Chondrocyte (in vitro differentiated cells): ENCODE results near the gene SENP8. TPM values are rescaled to one million over a fixed set of nuclear protein-coding genes. Genes with fewer than 3 reads are reported as not detected.
"Not testable (repeated sequence)": the region's sequence is repeated elsewhere in the genome, so short reads cannot be mapped to it uniquely, and the experiment has no call there.

Experiments
- DNase-seq: peaks from one replicate; pipeline ENCODE4 v3.0.0; 2021; ENCODE audit warnings: mixed read lengths, low spot score
- H3K27ac Mint-ChIP-seq: one replicate; pipeline ENCODE4 v1.8.0; 2021; ENCODE audit warnings: mild to moderate bottlenecking, moderate library complexity, mixed read lengths; ENCODE audit not compliant: unreplicated experiment
- H3K27me3 Mint-ChIP-seq: 2 replicates; pipeline ENCODE4 v1.8.0; 2021; ENCODE audit warnings: low read depth, mixed read lengths
- H3K36me3 Mint-ChIP-seq: 2 replicates; pipeline ENCODE4 v1.8.0; 2021; ENCODE audit warnings: low read depth, mixed read lengths
- H3K4me1 Mint-ChIP-seq: 2 replicates; pipeline ENCODE4 v1.8.0; 2021; ENCODE audit warnings: low read depth, mild to moderate bottlenecking, mixed read lengths
- H3K4me3 Mint-ChIP-seq: one replicate; pipeline ENCODE4 v1.8.0; 2021; ENCODE audit warnings: mild to moderate bottlenecking, moderate library complexity, mixed read lengths; ENCODE audit not compliant: unreplicated experiment
- H3K9me3 Mint-ChIP-seq: 2 replicates; pipeline ENCODE4 v1.8.0; 2021; ENCODE audit warnings: low read depth, mixed read lengths
- CTCF ChIP-seq: fragments of 200-600 bp; sonication (generic); IDR thresholded peaks from 2 replicates; pipeline ENCODE4 v1.5.0; 2021; ENCODE audit warnings: antibody characterized with exemption, mild to moderate bottlenecking, moderate library complexity
- total RNA-seq: library from RNA; stranded (reverse); gene quantifications from 3 replicates; pipeline ENCODE4 v1.2.1, GENCODE V29; 2021

SENP8 gene
- total RNA-seq, 1 donor from 2014 or later: 2.9 TPM

- peaks cover 17% of the 10 kb centered on the region for H3K4me1 Mint-ChIP-seq
- H3K36me3 Mint-ChIP-seq: no peaks in the 10 kb centered on the region
- H3K4me3 Mint-ChIP-seq: no peak overlapping the region
- no peaks in the 10 kb centered on the region for H3K9me3 Mint-ChIP-seq
- DNase-seq: no peak
- no peak overlapping the region for H3K27ac Mint-ChIP-seq
- TF ChIP-seq CTCF: no peak
- peaks cover 2% of the 10 kb centered on the region for H3K27me3 Mint-ChIP-seq
Measured at GRCh38 chr15:72169236-72169920, 51.2 kb downstream of the SENP8 start.

GRCh38 chr15:72169921-72170611 lies 51.9 kb downstream of the SENP8 start:
- Mint-ChIP-seq H3K4me3 (no peak overlapping the region), H3K9me3 (no peaks in the 10 kb centered on the region), H3K27ac (no peak overlapping the region), H3K4me1 (peaks cover 17% of the 10 kb centered on the region), H3K27me3 (peaks cover 4% of the 10 kb centered on the region), H3K36me3 (no peaks in the 10 kb centered on the region)
- no peak for TF ChIP-seq CTCF
- no peak for DNase-seq

- H3K9me3 Mint-ChIP-seq: no peaks in the 10 kb centered on the region
- TF ChIP-seq CTCF: no peak
- peaks cover 9% of the 10 kb centered on the region for H3K27me3 Mint-ChIP-seq
- peaks cover 17% of the 10 kb centered on the region for H3K4me1 Mint-ChIP-seq
- DNase-seq: no peak
- H3K27ac Mint-ChIP-seq: no peak overlapping the region
- H3K36me3 Mint-ChIP-seq: no peaks in the 10 kb centered on the region
- no peak overlapping the region for H3K4me3 Mint-ChIP-seq
Measured at GRCh38 chr15:72170691-72171090, 52.5 kb downstream of the SENP8 start.

- not testable (repeated sequence) for H3K4me3 Mint-ChIP-seq, H3K36me3 Mint-ChIP-seq
Measured at GRCh38 chr15:72171978-72172377, 53.8 kb downstream of the SENP8 start.

GRCh38 chr15:72172796-72173195 lies 54.6 kb downstream of the SENP8 start:
- no peak overlapping the region for H3K4me3 Mint-ChIP-seq
- no peak for DNase-seq
- no peak for TF ChIP-seq CTCF
- H3K27me3 Mint-ChIP-seq: peaks cover 9% of the 10 kb centered on the region
- no peaks in the 10 kb centered on the region for H3K36me3 Mint-ChIP-seq
- H3K9me3 Mint-ChIP-seq: no peaks in the 10 kb centered on the region
- H3K27ac Mint-ChIP-seq: no peak overlapping the region
- H3K4me1 Mint-ChIP-seq: peaks cover 16% of the 10 kb centered on the region

More at GRCh38 chr15:72171978-72172377, 53.8 kb downstream of the SENP8 start:
- not testable (repeated sequence) for H3K27me3 Mint-ChIP-seq, H3K27ac Mint-ChIP-seq, H3K9me3 Mint-ChIP-seq, DNase-seq
- peaks cover 17% of the 10 kb centered on the region for H3K4me1 Mint-ChIP-seq
